PFSK-1 (cell line): ENCODE measurements around the gene EXPH5.

Source experiments
- FOXP2 ChIP-seq: optimal IDR thresholded peaks from 2 replicates; pipeline ENCODE3; 2011; ENCODE audit warnings: borderline replicate concordance, control low read depth, inconsistent platforms; ENCODE audit not compliant: insufficient read depth; ENCODE audit errors: extremely low read length, extremely low read depth
- POLR2AphosphoS5 ChIP-seq: IDR thresholded peaks from 2 replicates; pipeline ENCODE4 v1.6.1; 2012; ENCODE audit warnings: low read depth, mild to moderate bottlenecking, control low read depth, low read length, moderate library complexity
- REST ChIP-seq, 2 experiments: IDR thresholded peaks; 2 replicates each; pipeline versions ENCODE4 v1.6.1 to v1.8.0; 2011 to 2012; ENCODE audit warnings: low read depth in 2 of 2, low read length in 2 of 2, control low read depth in 1 of 2, inconsistent platforms in 1 of 2, mild to moderate bottlenecking in 1 of 2, moderate library complexity in 1 of 2; ENCODE audit not compliant: insufficient read depth in 1 of 2
- SIN3A ChIP-seq: IDR thresholded peaks from 2 replicates; pipeline ENCODE4 v1.6.1; 2012; ENCODE audit warnings: mild to moderate bottlenecking, low read length, moderate library complexity, borderline replicate concordance; ENCODE audit not compliant: insufficient read depth
- TAF1 ChIP-seq: IDR thresholded peaks from 2 replicates; pipeline ENCODE4 v1.6.1; 2012; ENCODE audit warnings: low read length, control low read depth, borderline replicate concordance; ENCODE audit not compliant: insufficient read depth

Gene EXPH5

DNA sequence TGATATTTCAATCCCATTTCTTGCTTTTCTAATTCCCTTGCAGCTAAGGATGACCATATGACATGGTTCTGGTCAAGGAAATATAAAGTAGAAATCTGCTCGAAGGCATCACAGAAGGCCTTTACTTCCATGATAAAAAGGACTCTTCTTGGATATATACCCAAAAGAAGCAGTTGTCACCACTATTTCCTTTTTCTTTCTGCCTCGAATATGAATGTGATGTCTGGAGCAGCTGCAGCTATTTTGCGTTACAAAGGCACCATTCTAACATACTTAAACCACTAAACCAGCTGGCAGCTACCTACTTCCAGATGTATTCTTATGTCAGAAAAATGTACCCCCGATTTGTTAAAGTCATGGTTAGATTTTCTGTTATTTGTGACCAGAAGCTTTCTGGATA, 18.9 kb downstream of the EXPH5 start:
- no peak for TF ChIP-seq FOXP2
- no peak for TF ChIP-seq POLR2AphosphoS5
- no peak for TF ChIP-seq SIN3A
- no peak for TF ChIP-seq TAF1
- no peak for TF ChIP-seq REST (IDR thresholded peaks at IDR 0.05; ENCODE audit: insufficient read depth in 1 of 2, low read depth in 2 of 2, low read length in 2 of 2)

GRCh38 chr11:108571001-108571400, 22.6 kb downstream of the EXPH5 start:
- TF ChIP-seq POLR2AphosphoS5: no peak
- TF ChIP-seq SIN3A: no peak
- TF ChIP-seq FOXP2: no peak
- TF ChIP-seq REST (IDR thresholded peaks at IDR 0.05; ENCODE audit: insufficient read depth in 1 of 2, low read depth in 2 of 2, low read length in 2 of 2): no peak
- no peak for TF ChIP-seq TAF1

DNA sequence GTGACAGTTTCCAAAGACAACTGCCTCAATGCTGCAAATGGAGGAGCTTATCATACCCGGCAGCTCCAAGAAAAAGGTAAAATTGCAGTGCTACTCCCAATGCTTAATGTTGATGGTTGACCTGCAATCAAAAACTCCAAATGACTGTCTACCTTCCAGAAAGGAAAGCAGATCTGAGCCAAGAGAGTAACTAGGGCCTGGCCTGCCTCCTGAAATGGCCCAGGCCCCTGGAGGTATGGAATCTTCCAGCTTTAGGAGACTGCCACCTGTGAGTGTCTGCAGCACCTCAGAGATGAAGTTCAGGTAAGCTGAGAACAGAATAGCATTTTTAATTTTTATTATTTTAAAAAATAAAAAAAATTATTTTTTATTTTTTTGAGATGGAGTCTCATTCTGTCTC, 23.7 kb downstream of the EXPH5 start:
- no peak for TF ChIP-seq REST (IDR thresholded peaks at IDR 0.05; ENCODE audit: insufficient read depth in 1 of 2, low read depth in 2 of 2, low read length in 2 of 2)
- TF ChIP-seq TAF1: no peak
- TF ChIP-seq SIN3A: no peak
- no peak for TF ChIP-seq POLR2AphosphoS5
- no peak for TF ChIP-seq FOXP2

DNA sequence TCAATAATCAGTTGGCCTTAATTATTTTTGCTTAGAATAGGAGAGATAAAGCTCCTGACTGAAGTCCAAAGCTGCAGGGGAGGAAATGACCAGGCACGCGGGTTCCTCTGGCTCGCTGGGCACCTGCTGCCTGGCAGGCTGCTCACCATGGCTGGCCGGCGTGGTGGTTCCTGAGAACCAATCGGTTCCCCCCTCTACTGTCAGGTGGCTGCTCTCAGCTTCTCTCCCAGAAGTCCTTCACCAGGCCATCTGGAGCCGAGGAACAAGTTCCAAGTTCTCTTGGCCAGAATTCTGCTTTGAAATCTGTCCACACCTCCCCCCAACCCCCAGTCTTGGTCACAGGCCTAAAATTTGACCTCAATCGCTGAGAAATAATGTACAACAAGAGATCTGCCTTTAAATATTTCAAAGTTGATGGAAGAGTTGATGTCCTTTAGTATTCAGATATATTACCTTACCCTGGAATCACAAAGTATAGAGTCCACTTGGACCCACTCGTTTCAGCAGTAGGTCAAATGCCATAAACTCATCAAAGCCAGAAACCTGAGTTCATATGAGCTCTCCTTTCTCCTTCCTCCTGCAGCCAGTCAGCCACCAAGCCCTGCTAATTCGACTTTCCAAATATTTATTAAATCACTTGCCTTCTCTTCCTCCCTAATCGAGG, 25.2 kb downstream of the EXPH5 start:
- TF ChIP-seq FOXP2: no peak
- TF ChIP-seq TAF1: no peak
- TF ChIP-seq REST (IDR thresholded peaks at IDR 0.05; ENCODE audit: insufficient read depth in 1 of 2, low read depth in 2 of 2, low read length in 2 of 2): no peak
- TF ChIP-seq POLR2AphosphoS5: no peak
- no peak for TF ChIP-seq SIN3A

DNA sequence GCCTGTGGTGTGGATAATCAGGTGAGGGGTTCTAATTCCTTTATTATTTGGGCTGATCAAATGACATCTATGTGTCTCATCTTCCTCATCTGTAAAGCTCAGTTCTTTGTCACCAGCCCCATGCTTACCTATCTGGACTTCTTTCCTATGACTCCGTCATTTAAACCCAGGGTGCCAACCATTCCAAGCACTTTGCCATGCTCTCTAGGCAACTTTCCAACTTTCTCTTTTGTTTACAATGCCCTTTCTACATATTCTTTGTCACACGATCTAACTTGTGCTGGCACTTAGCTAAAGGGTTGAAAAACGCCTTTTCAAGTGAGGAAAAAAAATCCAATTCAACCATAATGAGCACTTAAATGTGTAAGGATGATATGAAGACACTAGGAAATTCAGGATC, 27.9 kb downstream of the EXPH5 start:
- no peak for TF ChIP-seq REST (IDR thresholded peaks at IDR 0.05; ENCODE audit: insufficient read depth in 1 of 2, low read depth in 2 of 2, low read length in 2 of 2)
- no peak for TF ChIP-seq POLR2AphosphoS5
- TF ChIP-seq TAF1: no peak
- no peak for TF ChIP-seq FOXP2
- TF ChIP-seq SIN3A: no peak
